HL-60/S4 treated with retinoic acid at 250 ng/mL for 4 days and 3 days (cell line): ENCODE data around the gene CIZ1.

Experiments
- in situ Hi-C: fragments of 300-500 bp; cut with MboI; formaldehyde crosslinking; loops from 2 replicates; pipeline ENCODE4 v1.7.0; 2022; ENCODE audit warnings: low sequenced_read_pairs

CIZ1 gene

DNA sequence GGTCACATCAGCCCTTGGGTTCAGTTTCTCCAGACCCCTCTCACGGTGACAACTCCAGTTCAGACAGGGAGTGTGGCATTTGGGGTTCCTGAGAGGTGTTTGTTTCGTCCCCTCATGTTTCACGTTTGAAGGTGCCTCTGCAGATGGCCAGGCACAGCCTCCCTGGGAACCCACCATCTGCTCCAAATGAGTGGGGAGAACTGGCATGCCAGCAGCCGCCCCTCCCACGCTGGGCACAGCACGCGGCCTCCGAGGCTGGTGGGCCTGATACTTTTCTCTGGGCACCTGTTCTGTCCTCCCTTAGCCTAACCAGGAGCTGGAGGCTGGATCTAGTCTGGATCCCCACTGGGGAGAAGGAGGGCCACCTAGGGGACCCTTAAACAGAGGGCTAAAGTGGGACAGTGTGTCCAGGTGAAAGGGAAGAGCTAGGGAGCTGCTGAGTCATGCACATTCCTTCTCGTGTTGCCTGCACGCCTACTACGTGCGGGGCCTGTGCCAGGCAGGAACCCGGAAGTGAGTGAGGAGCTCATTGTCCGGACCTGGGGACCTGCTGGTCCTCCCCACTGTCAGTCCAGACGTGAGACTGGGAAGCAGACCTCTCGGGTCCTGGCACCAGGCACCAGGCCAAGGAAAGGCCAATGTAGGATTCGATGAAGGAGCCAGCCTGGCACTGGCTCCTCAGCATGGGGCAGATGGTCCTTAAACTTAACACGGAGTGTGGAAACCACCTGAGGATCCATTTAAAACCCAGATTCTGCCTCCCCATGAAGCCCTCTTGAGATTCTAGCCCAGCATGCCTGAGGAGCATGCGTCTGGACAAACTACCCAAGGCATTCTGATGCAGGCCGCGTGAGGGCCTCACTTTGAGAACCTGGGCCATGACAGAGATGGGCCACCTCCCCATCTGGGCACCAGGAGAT lies 23.5 kb upstream of the CIZ1 start:
- in situ Hi-C loops: no loop called here

DNA sequence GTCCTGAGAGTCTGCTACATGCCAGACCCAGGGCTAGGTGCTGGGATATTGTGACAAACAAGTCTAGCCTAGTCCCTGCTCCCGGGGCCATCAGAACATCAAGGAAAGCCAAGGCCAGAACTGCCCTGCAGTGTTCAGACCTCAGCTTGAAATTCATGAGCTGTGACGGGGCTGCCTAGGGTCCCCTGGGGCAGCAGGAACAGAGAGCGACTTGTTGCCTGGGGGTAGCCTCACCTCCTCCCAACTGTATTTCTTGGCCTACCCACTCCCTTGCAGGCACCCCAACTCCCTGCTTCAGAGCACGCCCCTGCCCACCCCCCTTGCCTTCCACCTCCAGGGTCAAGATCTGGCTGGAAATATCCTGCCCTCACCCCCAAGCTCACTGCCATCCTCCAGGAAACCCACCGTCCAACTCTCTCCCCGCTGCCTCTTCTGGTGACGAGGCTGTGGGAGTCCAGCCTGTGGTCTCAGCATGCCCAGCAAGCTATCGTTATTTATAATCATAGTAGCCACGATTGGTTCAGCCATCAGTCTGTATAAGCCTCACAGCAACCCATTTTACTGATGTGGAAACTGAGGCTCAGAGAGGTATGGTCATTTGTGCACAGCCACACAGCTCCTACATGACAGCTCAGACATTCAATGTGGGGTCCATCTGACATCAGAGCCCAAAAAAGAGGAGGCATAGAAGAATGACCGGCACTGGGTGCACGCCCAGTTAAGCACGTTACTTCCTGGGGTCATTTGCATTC lies 22.6 kb upstream of the CIZ1 start:
- in situ Hi-C loops: no loop called here

DNA sequence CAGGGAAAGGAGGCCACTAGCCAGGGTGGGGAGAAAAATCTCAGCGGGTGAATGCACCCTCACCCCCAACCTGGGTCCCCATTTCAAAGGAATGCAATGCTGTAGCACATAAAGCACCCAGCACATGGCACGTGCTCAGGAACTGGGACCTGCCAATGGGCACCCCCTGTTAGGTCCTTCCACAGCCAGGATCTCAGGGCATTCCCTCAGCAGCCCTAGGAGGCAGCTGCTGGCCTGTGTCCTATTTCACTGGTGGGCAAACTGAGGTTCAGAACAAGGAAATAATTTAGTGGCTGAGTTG lies 20.6 kb upstream of the CIZ1 start:
- in situ Hi-C loops: no loop called here

DNA sequence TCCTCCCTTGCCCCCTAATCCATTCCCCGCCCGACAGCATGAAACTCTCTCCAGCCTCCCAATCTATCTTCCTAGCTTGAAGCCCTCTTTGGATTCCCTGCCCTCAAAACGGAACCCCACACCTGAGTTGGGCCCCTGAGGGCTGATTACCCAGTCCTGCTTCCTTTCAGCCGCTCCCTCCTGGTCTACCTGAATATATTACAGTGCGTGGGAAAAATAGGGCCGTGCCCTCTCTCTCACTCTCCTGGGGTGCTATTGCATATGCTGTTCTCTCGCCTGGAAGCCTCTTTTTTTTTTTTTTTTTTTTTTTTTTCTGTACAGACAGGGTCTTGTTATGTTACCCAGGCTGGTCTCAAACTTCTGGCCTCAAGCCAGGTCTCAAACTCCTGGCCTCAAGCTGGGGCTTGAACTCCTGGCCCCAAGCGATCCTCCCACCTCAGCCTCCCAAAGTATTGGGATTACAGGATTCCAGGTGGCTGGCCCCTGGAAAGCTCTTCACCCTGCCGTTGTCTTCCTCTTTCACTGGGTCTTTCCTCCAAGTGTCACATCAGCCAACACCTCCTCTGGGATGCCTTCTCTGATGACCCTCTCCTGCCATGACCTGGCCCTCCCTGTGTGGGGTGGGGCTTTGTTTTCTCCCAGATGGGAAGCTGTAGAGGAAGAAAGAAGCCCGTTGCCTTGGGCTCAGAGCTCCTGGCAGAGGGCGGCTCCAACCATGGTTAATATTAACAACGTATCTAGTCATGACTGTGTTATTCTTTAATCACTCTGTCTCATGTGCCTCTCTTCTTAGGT lies 20.0 kb upstream of the CIZ1 start:
- in situ Hi-C loops: no loop called here

DNA sequence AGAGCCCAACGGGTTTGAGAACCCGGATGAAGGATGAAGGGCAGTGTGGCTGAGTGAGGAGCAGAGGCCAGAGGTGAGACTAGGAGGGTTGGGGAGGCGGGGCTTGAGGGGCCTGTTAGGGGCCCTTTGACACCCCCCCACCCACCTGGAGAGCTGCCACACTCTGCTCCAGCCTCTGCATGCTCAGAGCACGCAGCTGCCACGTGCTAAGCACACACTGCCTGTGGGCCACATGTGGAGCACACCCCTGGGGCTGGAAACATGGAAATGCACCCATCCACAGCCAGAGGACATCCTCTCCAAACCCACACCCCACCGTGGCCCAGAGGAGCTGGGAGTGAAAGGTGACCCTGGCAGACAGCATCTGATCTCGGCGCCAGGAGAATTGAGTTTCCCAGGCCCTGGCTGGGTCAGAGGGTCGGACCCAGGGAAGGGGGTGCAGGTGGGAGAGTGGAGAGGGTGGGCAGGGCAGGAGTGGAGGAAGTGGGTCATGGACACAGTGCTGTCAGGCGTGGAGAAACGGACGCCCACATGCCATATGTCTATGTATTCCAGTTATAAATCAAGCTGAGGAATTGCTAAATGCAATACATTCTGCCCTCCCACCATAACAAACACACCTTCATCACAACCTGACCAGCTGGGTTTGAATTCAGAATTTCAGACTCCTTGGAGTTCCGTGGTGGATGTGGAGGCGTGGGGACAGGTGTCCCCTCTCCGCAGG lies 17.7 kb upstream of the CIZ1 start:
- in situ Hi-C loops: no loop called here

DNA sequence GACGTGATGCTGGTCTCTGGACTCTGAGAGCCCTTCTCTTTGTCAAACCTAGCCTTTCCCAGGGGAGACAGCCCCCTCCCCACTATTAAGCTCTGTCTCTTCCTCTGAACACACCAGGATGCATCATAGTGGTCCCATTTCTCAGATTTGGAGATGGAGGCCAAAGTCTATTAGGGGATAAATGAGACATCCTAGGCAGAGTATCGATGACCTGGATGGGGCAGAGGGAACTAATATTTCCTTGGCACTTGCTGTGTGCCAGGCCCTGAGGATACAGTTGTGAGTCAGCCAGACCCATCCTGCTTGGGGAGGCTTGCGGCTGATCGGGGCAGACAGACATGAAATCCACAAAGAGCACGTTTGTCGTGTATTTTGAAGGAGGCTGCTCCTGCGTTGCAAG lies 17.0 kb upstream of the CIZ1 start:
- in situ Hi-C loops: no loop called here

DNA sequence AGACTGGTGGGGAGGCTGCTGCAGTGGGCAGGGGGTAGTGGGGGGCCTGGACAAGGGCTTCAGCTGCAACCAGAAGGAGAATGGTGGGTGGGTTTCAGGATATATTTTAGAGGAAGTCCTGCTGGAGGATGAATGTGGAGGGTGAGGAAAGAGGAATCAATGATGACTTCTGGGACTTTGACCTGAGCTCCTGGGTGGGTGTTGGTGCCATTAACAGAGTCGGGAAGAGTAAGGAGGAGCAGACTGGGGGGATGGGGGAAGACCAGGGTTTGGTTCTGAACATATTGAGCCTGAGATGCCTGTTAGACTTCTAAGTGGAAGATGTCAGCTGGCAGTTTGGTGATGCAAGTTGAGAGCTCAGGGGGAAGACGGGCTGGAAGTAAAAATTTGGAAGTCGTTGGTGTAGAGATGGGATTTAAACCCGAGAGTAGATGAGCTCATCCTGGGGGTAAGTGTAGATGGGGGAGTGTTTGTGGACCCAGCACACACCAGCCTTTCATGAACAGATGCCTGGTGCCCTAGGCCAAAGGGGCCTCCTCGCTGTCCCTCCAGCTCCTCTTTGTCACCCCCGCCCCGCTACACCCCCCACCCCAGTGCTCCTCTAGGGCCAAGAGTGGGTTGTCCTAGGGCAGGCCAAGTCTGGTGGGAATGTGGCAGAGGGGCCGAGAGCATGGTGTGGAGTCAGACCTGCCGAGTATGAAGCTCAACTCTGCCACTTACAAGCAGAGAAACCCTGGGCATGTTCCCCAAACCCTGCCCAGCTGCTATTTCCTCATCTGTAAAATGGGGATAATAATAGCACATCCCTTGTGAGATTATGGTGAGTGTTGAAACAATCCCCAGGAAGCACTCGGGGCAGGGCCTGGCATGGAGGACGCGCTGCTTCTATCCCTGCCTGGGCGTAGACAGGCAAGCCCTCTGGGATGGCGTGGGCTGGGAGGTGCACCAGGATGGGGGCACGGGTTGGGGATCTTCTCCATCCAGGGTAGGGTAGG lies 15.8 kb upstream of the CIZ1 start:
- in situ Hi-C loops: no loop called here

DNA sequence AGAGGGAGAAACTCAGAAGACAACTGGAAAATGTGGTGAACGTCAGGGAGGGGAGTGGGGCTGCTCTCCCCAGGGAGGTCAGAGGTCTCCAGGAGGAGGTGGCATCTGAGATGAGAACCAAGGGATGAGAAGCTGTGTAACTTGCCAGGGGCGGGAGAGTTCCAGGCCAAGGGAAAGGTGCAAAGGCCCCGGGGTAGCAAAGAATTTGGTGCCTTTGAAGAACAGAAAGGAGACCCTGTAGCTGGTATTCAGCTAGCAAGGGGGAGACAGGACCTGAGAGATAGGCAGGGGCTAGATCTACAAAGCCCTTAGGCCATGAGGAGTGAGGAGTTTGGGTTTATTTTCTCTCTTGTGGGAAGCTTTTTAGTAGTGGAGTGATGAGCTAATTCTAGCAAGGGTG lies 15.1 kb upstream of the CIZ1 start:
- in situ Hi-C loops: no loop called here

DNA sequence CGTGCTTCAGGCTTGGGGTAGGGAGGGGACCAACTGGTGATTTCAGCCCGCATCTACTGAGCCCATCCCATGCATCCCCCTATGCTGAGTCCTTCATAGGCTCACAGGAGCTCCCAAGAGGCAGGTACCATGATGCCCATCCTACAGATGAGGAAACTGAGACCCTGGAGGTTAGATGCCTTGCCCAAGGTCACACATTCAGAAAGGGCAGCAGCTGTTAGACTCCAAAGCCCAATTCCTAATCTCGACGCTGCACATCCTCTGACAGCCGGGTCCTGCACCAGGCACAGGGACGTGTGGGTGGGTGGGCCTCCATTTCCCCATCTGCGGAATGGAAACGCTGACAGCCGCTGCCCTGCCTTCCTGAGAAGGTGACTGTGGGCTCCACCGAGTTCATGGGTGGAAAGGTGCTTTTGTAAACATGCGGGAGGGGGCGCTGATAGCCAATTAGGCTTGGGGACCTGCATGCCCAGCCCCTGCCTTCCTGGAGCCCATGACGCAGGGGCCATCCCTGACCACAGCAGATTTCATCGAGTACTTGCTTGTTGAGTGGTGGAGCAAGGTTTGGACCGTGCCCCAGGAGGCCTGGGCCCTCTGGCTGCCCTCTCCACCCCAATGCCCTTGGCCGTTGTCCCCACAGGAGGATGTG lies 14.0 kb upstream of the CIZ1 start:
- in situ Hi-C loops: no loop called here

DNA sequence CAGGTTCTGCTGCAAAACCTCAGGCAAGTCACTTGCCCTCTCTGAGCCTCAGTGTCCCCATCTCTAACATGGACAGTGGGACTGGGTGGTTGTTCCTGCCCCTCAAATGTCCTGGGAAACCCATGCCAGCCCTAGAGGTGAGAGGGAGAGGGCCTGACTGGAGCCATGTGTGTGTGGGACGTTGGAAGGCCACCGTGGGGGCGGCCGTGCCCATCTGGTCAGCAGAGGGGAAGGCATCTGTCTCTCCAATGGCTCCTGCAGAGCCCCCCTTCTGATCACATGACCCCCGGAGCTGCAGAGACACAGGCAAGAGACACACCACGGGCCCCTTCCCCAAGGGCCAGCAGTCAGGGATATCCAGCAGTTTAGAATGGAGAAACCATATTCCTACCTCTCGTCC lies 13.5 kb upstream of the CIZ1 start:
- in situ Hi-C loops: no loop called here

DNA sequence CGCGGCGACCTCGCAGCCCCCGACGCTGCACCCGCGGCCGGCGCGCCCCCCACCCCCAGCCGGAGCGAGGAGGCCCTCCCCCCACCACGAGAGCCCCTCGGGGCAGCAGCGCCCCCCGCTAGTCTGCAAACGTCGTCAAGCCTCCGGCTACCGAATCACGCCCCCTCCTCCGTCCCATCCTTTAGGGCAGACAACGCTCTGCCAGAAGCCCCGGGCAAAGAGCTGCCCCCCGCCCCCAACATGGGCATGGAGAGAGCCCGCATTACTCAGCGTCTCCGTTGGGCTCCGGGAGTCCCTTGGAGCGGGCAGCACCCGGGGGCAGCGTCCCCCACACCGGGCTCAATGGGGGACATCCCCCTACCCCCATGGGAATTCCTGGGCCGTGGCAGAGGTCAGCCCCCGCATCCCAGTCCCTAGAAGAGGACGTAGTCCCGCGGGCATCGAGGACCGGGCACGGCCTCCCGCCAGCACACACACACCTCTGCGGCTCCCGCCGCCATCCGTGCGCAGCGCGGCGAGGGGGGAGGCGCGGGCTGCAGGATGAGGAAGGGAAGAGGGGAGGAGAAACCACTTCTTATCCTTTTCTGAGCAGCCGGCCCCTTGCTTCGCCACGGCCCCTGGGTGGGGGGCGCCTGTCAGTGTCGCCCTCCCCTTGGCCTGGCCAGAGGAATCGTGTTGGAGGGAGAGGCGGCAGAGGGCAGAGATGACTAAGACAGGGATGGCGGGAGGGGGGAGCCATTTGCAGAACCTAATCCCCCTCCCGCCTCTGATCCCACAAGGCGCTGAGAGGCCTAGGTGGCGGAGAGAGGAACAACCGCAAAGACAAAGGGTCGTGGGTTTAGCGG lies 12.6 kb upstream of the CIZ1 start:
- in situ Hi-C loops: no loop called here

DNA sequence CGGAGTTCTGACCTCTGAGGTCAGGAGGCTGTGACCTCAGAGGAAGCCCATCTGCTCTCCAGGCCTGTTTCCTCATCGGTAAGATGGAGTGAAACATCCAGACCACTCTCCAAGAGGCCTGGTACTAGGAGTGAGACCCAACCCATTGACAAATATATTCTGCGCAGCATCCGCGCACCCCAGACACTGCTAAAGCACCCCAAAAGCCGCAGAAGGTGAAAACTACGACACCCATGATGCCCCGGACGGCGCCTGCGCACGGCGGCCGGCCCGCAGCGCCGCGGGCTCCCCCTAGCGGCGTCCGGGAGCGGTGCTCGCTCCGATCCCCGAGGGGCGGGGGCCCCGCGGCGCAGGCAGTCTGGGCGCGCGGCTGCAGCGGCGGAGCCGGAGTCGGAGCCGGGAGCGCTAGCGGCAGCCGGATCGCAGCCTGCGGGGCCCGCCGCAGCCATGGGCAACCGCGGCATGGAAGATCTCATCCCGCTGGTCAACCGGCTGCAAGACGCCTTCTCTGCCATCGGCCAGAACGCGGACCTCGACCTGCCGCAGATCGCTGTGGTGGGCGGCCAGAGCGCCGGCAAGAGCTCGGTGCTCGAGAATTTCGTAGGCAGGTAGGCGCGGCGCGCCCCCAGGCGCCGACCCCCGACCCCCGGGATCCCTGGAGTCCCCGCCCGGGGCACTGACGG lies 11.8 kb upstream of the CIZ1 start, which contains the start of gene DNM1:
Gene DNM1, plus strand, starts transcription at position 356 of the 683 bp plus-strand sequence. Its CDS starts 92 bp downstream, at position 448.
- in situ Hi-C loops: no loop called here

DNA sequence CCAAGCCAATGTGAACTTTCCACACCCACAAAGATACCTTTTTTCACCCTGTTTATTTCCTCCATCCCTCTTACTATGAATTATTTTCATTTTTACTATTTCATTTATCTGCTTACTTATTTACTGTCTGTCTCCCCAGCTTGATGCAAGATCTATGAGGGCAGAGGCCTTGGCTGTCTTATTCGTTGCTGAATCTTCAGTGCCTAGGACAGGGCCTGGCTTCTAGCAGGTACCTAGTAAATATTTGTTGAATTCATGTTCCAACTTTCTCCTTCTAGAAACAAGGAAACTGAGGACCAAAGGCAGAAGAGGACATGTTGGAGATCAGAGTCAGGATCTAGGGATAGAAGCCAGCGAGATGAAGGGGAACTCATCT lies 11.3 kb upstream of the CIZ1 start:
- in situ Hi-C loops: no loop called here

DNA sequence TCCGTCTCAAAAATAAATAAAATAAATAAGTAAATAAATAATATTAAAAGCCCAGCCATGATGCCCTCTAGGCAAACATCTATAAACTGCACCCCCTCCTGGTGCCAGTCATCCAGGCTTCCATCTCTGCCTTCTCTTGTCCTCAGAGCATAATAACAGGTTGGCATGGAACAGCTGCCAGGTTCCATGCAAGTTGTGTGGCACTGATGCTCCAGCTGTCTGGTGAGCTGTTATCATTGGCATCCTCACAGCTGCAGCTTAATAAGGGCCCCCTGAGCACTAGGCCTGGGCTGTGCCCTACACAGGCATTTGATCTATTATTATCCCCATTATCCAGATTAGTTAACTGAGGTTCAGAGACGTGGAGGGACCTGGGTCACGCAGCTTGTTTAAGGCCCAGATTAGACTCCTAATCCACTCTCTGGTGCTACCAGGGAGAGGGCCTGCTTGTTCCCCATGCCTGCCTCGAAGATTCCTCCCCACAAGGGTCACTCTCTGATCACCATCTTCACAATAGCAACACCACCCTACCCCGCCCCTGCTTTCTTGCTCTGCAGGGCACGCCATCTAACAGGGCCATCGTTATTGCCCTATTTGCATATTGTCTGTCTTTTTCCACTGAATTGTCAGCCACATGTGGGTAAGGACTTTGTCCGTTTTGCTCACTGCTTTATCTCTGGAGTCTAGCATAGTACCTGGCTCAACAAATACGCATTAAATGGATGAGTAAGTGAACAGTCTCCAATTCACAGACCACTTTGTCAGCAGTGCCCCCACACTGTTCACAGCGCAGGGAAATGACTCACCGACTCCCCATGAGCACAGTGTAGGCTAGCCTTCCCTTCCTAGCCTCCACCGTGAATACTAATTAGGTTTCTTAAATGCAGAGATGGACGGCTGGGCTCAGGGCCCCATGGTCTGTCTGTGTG lies 10.3 kb upstream of the CIZ1 start:
- in situ Hi-C loops: no loop called here

DNA sequence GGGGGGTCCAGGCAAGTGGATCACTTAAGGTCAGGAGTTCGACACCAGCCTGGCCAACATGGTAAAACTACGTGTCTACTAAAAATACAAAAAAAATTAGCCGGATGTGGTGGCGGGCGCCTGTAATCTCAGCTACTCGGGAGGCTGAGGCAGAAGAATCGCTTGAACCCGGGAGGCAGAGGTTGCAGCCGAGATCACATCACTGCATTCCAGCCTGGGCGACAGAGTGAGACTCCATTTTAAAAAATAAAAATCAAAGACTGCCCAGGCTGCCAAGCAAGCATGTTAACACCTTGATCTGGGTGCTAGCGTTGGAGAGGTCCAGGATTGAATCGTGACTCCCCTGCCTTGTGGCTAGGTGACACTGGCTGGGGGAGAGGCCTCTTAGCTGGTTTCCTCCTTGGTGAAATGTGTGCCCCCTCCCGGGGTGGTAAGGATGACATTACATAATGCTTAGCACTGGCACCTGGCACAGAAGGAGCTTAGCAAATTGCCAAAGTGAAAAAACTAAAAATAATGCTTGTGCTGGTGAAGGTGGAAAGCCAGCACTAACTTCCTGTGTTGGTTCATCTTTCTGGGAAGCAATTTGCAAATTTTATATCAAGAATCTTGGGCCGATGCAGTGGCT lies 2.2 kb upstream of the CIZ1 start:
- in situ Hi-C loops: no loop called here
